ENCODE results near the gene WDR38. TPM values are rescaled to one million over a fixed set of nuclear protein-coding genes. Genes with fewer than 3 reads are reported as not detected.
A peak's percentile ranks its signal among the peaks of the same experiment; 100 is the strongest.

The WDR38 gene
- total and polyA plus RNA-seq, 9 of the 15 experiments (the other 6 are each of a cell fraction or from before 2014, with no cell fraction given), result not detected

DNA sequence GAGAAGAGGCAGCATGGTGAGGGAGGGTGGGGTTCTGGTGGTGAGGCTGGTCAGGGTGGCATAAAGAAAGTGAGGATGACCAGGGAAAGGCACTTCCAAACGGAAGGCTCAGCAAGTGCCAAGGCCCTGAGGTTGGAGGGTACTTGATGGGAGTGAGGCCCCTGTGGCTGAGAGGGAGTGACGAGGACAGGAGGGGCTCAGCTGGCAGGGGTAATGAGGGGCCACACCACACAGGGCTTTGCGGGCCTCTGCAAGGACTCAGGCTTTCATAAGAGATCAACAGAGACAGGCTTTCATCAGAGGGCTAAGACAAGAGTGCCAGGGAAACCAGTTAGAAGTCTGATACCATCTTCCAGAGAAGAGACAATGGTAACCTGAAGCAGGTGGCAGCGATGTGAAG is 32.3 kb downstream of the WDR38 start:
- Histone ChIP-seq H3K79me2 (ENCODE audit: control insufficient read depth, insufficient read depth, low read length) (no peaks in the 10 kb centered on the region), H3K36me3 (ENCODE audit: control insufficient read depth, insufficient read depth, low read length) (peaks cover 69% of the 10 kb centered on the region), H3K27ac (ENCODE audit: extremely low read depth, low read depth, low read length) (no peak overlapping the region), H3K9ac (ENCODE audit: insufficient read depth in 1 of 2, low read depth in 2 of 2, low read length in 2 of 2) (no peak overlapping the region), H3K27me3 (ENCODE audit: control insufficient read depth in 2 of 2, insufficient read depth in 2 of 2, low read length in 2 of 2) (no peaks in the 10 kb centered on the region), H4K20me1 (replicated peaks; ENCODE audit: control insufficient read depth, insufficient read depth, low read length) (no peaks in the 10 kb centered on the region), H3K4me2 (ENCODE audit: insufficient read depth, low read length) (no peak overlapping the region), H3K4me1 (replicated peaks in 1 of 2; ENCODE audit: control insufficient read depth in 2 of 2, insufficient read depth in 2 of 2, low read length in 2 of 2) (peaks cover 0 to 3% of the 10 kb centered on the region in 2 experiments; a peak in 1 of 5 replicates), H3K9me3 (replicated peaks; ENCODE audit: control insufficient read depth, insufficient read depth, low read depth, low read length) (no peaks in the 10 kb centered on the region), H3K4me3 (no peak overlapping the region), H2AFZ (ENCODE audit: low read depth, low read length) (no peak overlapping the region), H3K9me1 (ENCODE audit: control insufficient read depth, insufficient read depth, low read length) (peaks cover 4% of the 10 kb centered on the region)
- DNase-seq (ENCODE audit: extremely low read depth in 1 of 4, low spot score in 3 of 4) (no peak), ATAC-seq (no peak), FAIRE-seq (no peak)
- intact Hi-C loops (cut with micrococcal nuclease) (no loop called here), in situ Hi-C loops (cut with MboI) (loop anchor here (10.0 kb wide), 1 partner anchor 1019 kb away; no protein-coding TSS in a partner anchor)
- ChIA-PET POLR2A (interaction anchor here (0.6 to 0.7 kb wide), 2 partner anchors 160 to 328 kb away, joined by 3 read pairs; no protein-coding TSS in a partner anchor), CTCF (ENCODE audit: low intra/inter-chr PET ratio) (no interaction called here)
- WGBS (ENCODE audit: insufficient coverage, low coverage, missing lambda C conversion rate), result 74% methylated on average over 4 of the region's 4 CpGs
- BruUV-seq (replicated peaks), result no TSS peak
- TF ChIP-seq KAT7 (CRISPR knock-in tag; IDR thresholded peaks at IDR 0.05; ENCODE audit: borderline replicate concordance) (no peak), ELF4 (CRISPR knock-in tag; IDR thresholded peaks at IDR 0.05) (no peak), ZNF778 (CRISPR knock-in tag; IDR thresholded peaks at IDR 0.05) (no peak)
- TF ChIP-seq, protein P1, sequence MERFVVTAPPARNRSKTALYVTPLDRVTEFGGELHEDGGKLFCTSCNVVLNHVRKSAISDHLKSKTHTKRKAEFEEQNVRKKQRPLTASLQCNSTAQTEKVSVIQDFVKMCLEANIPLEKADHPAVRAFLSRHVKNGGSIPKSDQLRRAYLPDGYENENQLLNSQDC (CRISPR knock-in tag; IDR thresholded peaks at IDR 0.05), result no peak

DNA sequence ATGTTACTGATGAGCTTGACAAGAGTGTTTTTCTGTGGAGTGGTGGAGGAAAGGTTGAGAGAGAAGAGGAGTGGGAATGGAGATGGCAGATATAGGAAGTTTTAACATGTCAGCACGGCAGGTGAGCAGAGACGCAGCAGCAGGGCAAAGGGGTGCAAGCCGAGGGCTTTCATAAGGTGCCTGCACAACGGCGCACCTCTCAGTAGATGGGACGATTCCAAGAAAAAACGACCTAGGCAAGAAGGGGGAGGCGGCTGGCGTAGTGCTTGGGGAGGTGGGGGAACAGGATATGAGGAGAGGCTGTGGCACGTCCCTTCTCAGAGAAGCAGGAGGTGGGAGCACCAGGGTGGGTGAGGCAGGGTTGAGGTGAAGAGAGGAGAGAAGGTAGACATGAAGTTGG is 33.2 kb downstream of the WDR38 start:
- no peak overlapping the region for H2AFZ ChIP-seq (ENCODE audit: low read depth, low read length)
- H3K9me1 ChIP-seq (ENCODE audit: control insufficient read depth, insufficient read depth, low read length), result peaks cover 4% of the 10 kb centered on the region
- peaks cover 0 to 3% of the 10 kb centered on the region in 2 experiments; a peak in 1 of 5 replicates for H3K4me1 ChIP-seq (replicated peaks in 1 of 2; ENCODE audit: control insufficient read depth in 2 of 2, insufficient read depth in 2 of 2, low read length in 2 of 2)
- WGBS (ENCODE audit: insufficient coverage, low coverage, missing lambda C conversion rate), result 75% methylated on average over 6 of the region's 10 CpGs
- no TSS peak for BruUV-seq (replicated peaks)
- POLR2A ChIA-PET, result interaction anchor here (1.2 kb wide), 1 partner anchor 17 kb away, joined by 3 read pairs; no protein-coding TSS in a partner anchor
- H3K4me3 ChIP-seq, result no peak overlapping the region
- no peak for ATAC-seq
- no peaks in the 10 kb centered on the region for H4K20me1 ChIP-seq (replicated peaks; ENCODE audit: control insufficient read depth, insufficient read depth, low read length)
- no peaks in the 10 kb centered on the region for H3K27me3 ChIP-seq (ENCODE audit: control insufficient read depth in 2 of 2, insufficient read depth in 2 of 2, low read length in 2 of 2)
- intact Hi-C loops (cut with micrococcal nuclease), result no loop called here
- peak overlapping the region in 1 of 2 experiments; percentile 43; a peak in 1 of 4 replicates for H3K9ac ChIP-seq (ENCODE audit: insufficient read depth in 1 of 2, low read depth in 2 of 2, low read length in 2 of 2)
- TF ChIP-seq NFE2L1 (tag; IDR thresholded peaks at IDR 0.05; ENCODE audit: borderline replicate concordance, low read depth) (no peak), DDX20 (tag; IDR thresholded peaks at IDR 0.05; ENCODE audit: low read depth) (no peak), ZNF785 (CRISPR knock-in tag; IDR thresholded peaks at IDR 0.05) (no peak), ZNF408 (CRISPR knock-in tag; IDR thresholded peaks at IDR 0.05; ENCODE audit: low read depth) (no peak), NFRKB (IDR thresholded peaks at IDR 0.05; ENCODE audit: low read depth) (no peak), ZNF445 (CRISPR knock-in tag; IDR thresholded peaks at IDR 0.05; ENCODE audit: low read depth) (no peak), ETV6 (IDR thresholded peaks at IDR 0.05; ENCODE audit: borderline replicate concordance in 1 of 2, low read depth in 2 of 2, low read length in 1 of 2) (no peak), ETV6 (CRISPR knock-in tag; IDR thresholded peaks at IDR 0.05; ENCODE audit: borderline replicate concordance) (no peak)
- TF ChIP-seq, protein P2, sequence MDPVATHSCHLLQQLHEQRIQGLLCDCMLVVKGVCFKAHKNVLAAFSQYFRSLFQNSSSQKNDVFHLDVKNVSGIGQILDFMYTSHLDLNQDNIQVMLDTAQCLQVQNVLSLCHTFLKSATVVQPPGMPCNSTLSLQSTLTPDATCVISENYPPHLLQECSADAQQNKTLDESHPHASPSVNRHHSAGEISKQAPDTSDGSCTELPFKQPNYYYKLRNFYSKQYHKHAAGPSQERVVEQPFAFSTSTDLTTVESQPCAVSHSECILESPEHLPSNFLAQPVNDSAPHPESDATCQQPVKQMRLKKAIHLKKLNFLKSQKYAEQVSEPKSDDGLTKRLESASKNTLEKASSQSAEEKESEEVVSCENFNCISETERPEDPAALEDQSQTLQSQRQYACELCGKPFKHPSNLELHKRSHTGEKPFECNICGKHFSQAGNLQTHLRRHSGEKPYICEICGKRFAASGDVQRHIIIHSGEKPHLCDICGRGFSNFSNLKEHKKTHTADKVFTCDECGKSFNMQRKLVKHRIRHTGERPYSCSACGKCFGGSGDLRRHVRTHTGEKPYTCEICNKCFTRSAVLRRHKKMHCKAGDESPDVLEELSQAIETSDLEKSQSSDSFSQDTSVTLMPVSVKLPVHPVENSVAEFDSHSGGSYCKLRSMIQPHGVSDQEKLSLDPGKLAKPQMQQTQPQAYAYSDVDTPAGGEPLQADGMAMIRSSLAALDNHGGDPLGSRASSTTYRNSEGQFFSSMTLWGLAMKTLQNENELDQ (CRISPR knock-in tag; IDR thresholded peaks at IDR 0.05; ENCODE audit: borderline replicate concordance), result no peak
- no peaks in the 10 kb centered on the region for H3K9me3 ChIP-seq (replicated peaks; ENCODE audit: control insufficient read depth, insufficient read depth, low read depth, low read length)
- CTCF ChIA-PET (ENCODE audit: low intra/inter-chr PET ratio), result no interaction called here
- no peak for DNase-seq (ENCODE audit: extremely low read depth in 1 of 4, low spot score in 3 of 4)
- peaks cover 66% of the 10 kb centered on the region; the same call in 2 of the 3 replicates for H3K36me3 ChIP-seq (ENCODE audit: control insufficient read depth, insufficient read depth, low read length)
- H3K79me2 ChIP-seq (ENCODE audit: control insufficient read depth, insufficient read depth, low read length), result no peaks in the 10 kb centered on the region
- no peak for FAIRE-seq
- in situ Hi-C loops (cut with MboI), result loop anchor here (10.0 kb wide), 1 partner anchor 1018 kb away; no protein-coding TSS in a partner anchor
- no peak overlapping the region for H3K27ac ChIP-seq (ENCODE audit: extremely low read depth, low read depth, low read length)
- H3K4me2 ChIP-seq (ENCODE audit: insufficient read depth, low read length), result no peak overlapping the region

Measured in K562 (cell line).